BLaER1 treated with 17β-estradiol and CSF1 and Interleukin-3, amounts not matched to agents 10 nM and 100 nM (cell line): Measurements from ENCODE around the gene TECTA.

Experiments
- H3K27ac ChIP-seq, 11 experiments: shearing (Covaris generic); formaldehyde crosslinking; 2 replicates each; pipeline ENCODE4 v1.8.1; 2022
- H3K27me3 ChIP-seq, 11 experiments: shearing (Covaris generic); formaldehyde crosslinking; 2 replicates each; pipeline ENCODE4 v1.8.1; 2022
- H3K36me3 ChIP-seq, 11 experiments: shearing (Covaris generic); formaldehyde crosslinking; 2 replicates each; pipeline ENCODE4 v1.8.1; 2022
- H3K4me1 ChIP-seq, 10 experiments: shearing (Covaris generic); formaldehyde crosslinking; 2 replicates each; pipeline ENCODE4 v1.8.1; 2022
- H3K4me2 ChIP-seq, 11 experiments: shearing (Covaris generic); formaldehyde crosslinking; 2 replicates each; pipeline ENCODE4 v1.8.1; 2022
- H3K4me3 ChIP-seq, 10 experiments: shearing (Covaris generic); formaldehyde crosslinking; 2 replicates each; pipeline ENCODE4 v1.8.1; 2022
- H3K9ac ChIP-seq, 11 experiments: shearing (Covaris generic); formaldehyde crosslinking; 2 replicates each; pipeline ENCODE4 v1.8.1; 2022
- H3K9me3 ChIP-seq, 11 experiments: shearing (Covaris generic); formaldehyde crosslinking; replicated peaks in 1 of 11; 2 replicates each; pipeline ENCODE4 v1.8.1; 2022
- H4K20me1 ChIP-seq, 11 experiments: shearing (Covaris generic); formaldehyde crosslinking; 2 replicates each; pipeline ENCODE4 v1.8.1; 2022
- Cebpa-rat ChIP-seq, 11 experiments: shearing (Covaris generic); IDR thresholded peaks; 2 replicates each; pipeline ENCODE4 v1.8.1; 2022

Gene TECTA

DNA sequence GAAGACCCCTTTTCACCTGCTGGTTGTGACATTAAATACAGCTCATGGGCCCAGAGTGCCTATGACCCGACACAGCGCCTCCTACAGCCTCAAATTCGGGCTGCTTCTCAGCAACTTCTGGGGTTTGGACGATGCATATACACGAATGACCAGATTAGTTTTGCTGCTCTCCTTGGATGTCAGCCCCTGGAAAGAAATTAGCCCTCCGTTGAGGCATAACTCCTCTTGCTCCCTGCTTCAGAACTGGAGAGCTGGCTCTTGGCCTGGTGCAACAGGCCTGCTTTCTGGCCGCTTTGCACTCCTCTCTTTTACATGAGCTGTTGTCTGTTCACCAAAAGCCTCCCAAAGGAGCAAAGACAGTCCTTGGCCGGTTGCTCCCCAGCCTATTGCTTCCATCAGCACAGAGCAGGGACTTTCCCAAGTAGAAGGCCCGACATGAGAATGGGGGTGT, 3.3 kb downstream of the TECTA start:
- no peak overlapping the region for H3K27ac ChIP-seq
- H3K4me3 ChIP-seq: no peak overlapping the region
- no peaks in the 10 kb centered on the region for H3K9me3 ChIP-seq
- no peak overlapping the region for H3K9ac ChIP-seq
- H3K36me3 ChIP-seq: no peaks in the 10 kb centered on the region
- no peak overlapping the region for H3K4me2 ChIP-seq
- no peaks in the 10 kb centered on the region for H3K4me1 ChIP-seq
- H4K20me1 ChIP-seq: no peaks in the 10 kb centered on the region
- H3K27me3 ChIP-seq: no peaks in the 10 kb centered on the region
- TF ChIP-seq Cebpa-rat (IDR thresholded peaks at IDR 0.05): no peak

DNA sequence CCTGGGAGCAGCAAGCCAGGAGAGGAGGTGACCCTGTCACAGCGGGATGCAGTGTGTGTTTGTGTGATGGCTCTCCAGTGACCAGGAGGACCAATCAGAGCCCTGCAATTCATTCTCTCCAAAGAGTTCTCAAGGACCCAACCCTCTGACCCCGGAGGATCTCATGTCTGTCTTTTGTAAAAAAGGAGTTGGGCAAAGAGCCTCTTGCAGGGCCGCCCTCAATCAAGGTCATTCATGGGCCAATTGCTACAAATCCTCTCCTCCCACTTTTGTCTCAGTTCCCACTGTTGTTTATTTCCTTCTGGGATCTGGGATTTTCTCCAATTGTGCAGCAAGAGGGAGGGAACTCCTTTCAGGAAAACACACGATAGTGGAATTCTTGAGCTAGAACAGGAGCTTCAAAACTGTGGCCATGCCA, 4.0 kb downstream of the TECTA start:
- Histone ChIP-seq H3K9ac (no peak overlapping the region), H3K4me2 (no peak overlapping the region), H3K4me1 (no peaks in the 10 kb centered on the region), H3K4me3 (no peak overlapping the region), H3K36me3 (no peaks in the 10 kb centered on the region), H3K27ac (no peak overlapping the region), H4K20me1 (no peaks in the 10 kb centered on the region), H3K27me3 (no peaks in the 10 kb centered on the region), H3K9me3 (no peaks in the 10 kb centered on the region)
- TF ChIP-seq Cebpa-rat (IDR thresholded peaks at IDR 0.05): no peak

DNA sequence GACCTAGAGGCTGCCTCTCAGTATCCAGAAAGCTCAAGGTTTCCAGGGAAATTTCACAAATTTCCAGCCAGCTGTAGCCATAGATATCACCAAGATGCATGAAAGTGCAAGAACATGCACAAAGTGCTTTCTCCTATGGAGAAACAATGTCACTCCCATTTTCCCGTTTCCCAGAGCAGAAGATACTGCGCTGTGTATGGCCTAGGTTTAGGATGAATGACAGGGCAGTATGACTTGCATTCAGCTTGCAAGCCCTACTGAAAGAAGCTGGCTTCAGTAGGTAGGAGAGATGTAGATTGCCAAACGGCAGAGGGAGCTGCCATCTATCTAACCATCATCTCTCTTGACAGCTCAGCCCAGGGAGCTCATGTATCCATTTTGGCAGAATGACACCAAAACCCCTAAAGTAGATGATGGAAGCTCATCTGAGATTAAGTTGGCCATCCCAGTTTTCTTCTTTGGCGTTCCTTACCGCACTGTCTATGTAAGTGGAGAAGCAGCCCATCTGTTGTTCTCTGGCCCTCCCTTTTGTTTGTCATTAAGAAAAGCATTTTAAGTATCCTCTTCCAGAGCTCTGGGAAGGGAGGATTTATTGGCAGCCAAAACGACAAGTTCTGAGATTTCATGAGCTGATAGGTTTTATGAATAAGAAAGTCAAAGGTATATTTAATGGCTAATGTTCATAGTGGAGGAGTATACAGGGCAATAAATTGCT, 4.6 kb downstream of the TECTA start:
- no peaks in the 10 kb centered on the region for H3K36me3 ChIP-seq
- no peaks in the 10 kb centered on the region for H3K27me3 ChIP-seq
- no peak overlapping the region for H3K4me2 ChIP-seq
- H3K9ac ChIP-seq: no peak overlapping the region
- no peaks in the 10 kb centered on the region for H4K20me1 ChIP-seq
- H3K4me3 ChIP-seq: no peak overlapping the region
- H3K4me1 ChIP-seq: no peaks in the 10 kb centered on the region
- no peak overlapping the region for H3K27ac ChIP-seq
- TF ChIP-seq Cebpa-rat (IDR thresholded peaks at IDR 0.05): no peak
- no peaks in the 10 kb centered on the region for H3K9me3 ChIP-seq

DNA sequence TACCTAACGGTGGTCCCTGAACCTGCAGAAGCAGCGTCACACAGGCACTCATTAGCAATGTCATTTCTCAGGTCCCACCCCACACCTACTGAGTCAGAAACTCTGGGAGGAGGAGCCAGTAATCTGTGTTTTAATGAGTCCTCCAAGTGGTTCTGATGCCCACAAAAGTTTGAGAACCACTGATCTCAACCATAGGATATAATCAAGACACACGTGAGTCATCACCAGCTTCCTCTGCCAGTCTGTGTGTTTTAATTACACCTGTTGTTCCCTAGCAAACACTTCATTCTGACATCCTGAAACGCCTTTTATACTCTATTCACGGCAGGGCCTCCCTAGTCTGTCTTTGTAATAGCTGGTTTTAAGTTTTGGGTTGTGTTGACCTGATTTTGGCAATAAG, 5.8 kb downstream of the TECTA start:
- H3K4me3 ChIP-seq: no peak overlapping the region
- H3K4me2 ChIP-seq: no peak overlapping the region
- no peaks in the 10 kb centered on the region for H4K20me1 ChIP-seq
- H3K4me1 ChIP-seq: no peaks in the 10 kb centered on the region
- no peaks in the 10 kb centered on the region for H3K9me3 ChIP-seq
- no peak overlapping the region for H3K27ac ChIP-seq
- no peaks in the 10 kb centered on the region for H3K36me3 ChIP-seq
- TF ChIP-seq Cebpa-rat (IDR thresholded peaks at IDR 0.05): no peak
- H3K9ac ChIP-seq: no peak overlapping the region
- H3K27me3 ChIP-seq: 0 out of 22 replicates have a peak, but pooled peaks cover 0 to 4% (median 0%) of the 10 kb centered on the region in 11 experiments

DNA sequence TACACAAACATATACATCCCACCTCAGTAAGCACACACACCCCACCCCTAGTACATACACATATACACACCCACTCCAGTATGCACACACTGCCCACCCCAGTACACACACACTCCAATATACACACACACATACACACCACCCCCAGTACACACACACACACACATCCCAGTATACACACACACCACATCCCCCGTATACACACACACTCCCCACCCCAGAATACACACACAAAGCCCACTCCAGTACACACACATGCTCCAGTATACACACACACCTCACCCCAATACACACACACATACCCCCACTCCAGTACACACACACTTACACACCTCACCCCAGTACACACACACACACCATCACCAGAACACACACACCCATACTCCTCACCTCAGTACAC, 7.4 kb downstream of the TECTA start:
- no peak for TF ChIP-seq Cebpa-rat (IDR thresholded peaks at IDR 0.05)
- Histone ChIP-seq H3K4me2 (no peak overlapping the region), H3K9ac (no peak overlapping the region), H3K9me3 (no peaks in the 10 kb centered on the region), H3K4me1 (peaks cover 0 to 11% (median 8%) of the 10 kb centered on the region in 10 experiments; a peak in 18 of 20 replicates), H3K4me3 (no peak overlapping the region), H3K36me3 (no peaks in the 10 kb centered on the region), H4K20me1 (no peaks in the 10 kb centered on the region; a peak in 1 of 22 replicates), H3K27me3 (0 out of 22 replicates have a peak, but pooled peaks cover 0 to 5% (median 0%) of the 10 kb centered on the region in 11 experiments), H3K27ac (no peak overlapping the region)

DNA sequence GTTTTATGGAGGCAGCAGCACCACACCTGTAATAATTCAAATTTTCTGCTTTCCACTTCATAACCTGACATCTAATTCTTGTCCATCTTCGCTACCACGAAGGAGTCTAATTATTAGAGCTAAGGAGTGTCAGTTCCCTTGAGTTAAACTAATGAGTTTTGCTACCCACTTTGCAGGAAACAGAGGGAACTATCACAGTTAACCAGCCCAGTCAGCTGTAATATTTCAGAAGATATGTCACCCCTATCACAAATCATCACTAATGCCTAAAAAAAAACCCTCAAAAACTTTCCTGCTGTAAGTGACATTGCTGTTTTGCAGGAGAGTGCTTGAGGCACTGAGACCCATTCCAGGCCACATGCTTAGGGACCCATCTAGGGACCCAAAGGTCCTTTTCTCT, 8.4 kb downstream of the TECTA start:
- no peak for TF ChIP-seq Cebpa-rat (IDR thresholded peaks at IDR 0.05)
- 0 out of 22 replicates have a peak, but pooled peaks cover 0 to 5% (median 0%) of the 10 kb centered on the region in 11 experiments for H3K27me3 ChIP-seq

DNA sequence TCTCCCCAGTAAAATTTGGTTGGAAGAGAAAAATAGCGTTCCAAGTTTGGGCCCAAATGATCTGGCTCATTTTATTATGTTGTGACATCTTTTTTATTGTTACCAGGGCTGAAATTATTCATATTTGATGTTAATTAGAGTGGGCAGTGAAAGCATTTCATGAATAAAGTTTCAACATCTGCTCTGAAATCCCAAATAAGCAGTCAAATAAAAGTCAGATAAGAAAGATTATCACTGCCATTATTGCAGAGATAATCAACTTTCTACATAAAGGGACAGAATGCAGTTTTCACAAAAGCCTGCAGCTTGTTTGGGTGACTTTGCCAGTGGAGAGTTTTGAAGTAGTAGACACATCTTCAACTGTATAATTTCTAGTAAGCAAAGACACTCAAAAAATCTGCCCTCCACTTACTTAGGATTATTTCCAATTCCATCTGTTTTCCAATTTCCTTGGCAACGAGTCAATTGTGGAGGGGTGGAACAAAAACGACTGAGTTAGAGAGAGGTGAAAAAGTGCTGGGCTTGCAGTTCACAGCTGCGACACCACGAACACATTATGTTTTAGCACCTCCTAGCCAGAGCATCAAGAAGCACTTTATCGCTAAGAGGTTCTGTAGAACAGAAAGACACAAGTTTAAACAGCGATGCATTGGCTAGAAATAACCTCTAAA, 9.0 kb downstream of the TECTA start:
- no peak for TF ChIP-seq Cebpa-rat (IDR thresholded peaks at IDR 0.05)
- peaks cover 0 to 18% (median 16%) of the 10 kb centered on the region in 10 experiments; a peak in 18 of 20 replicates for H3K4me1 ChIP-seq
- H4K20me1 ChIP-seq: no peaks in the 10 kb centered on the region; a peak in 1 of 22 replicates
- no peaks in the 10 kb centered on the region for H3K36me3 ChIP-seq
- no peak overlapping the region for H3K9ac ChIP-seq
- no peaks in the 10 kb centered on the region for H3K9me3 ChIP-seq
- H3K4me3 ChIP-seq: no peak overlapping the region
- 0 out of 22 replicates have a peak, but pooled peaks cover 0 to 5% (median 0%) of the 10 kb centered on the region in 11 experiments for H3K27me3 ChIP-seq
- H3K4me2 ChIP-seq: no peak overlapping the region
- H3K27ac ChIP-seq: no peak overlapping the region

More for the DNA sequence above, 8.4 kb downstream of the TECTA start:
- H3K4me1 ChIP-seq: peaks cover 0 to 18% (median 16%) of the 10 kb centered on the region in 10 experiments; a peak in 18 of 20 replicates
- no peak overlapping the region for H3K27ac ChIP-seq
- no peak overlapping the region for H3K4me3 ChIP-seq
- no peak overlapping the region for H3K9ac ChIP-seq
- no peaks in the 10 kb centered on the region; a peak in 1 of 22 replicates for H4K20me1 ChIP-seq
- no peaks in the 10 kb centered on the region for H3K36me3 ChIP-seq
- no peaks in the 10 kb centered on the region for H3K9me3 ChIP-seq
- H3K4me2 ChIP-seq: no peak overlapping the region

DNA sequence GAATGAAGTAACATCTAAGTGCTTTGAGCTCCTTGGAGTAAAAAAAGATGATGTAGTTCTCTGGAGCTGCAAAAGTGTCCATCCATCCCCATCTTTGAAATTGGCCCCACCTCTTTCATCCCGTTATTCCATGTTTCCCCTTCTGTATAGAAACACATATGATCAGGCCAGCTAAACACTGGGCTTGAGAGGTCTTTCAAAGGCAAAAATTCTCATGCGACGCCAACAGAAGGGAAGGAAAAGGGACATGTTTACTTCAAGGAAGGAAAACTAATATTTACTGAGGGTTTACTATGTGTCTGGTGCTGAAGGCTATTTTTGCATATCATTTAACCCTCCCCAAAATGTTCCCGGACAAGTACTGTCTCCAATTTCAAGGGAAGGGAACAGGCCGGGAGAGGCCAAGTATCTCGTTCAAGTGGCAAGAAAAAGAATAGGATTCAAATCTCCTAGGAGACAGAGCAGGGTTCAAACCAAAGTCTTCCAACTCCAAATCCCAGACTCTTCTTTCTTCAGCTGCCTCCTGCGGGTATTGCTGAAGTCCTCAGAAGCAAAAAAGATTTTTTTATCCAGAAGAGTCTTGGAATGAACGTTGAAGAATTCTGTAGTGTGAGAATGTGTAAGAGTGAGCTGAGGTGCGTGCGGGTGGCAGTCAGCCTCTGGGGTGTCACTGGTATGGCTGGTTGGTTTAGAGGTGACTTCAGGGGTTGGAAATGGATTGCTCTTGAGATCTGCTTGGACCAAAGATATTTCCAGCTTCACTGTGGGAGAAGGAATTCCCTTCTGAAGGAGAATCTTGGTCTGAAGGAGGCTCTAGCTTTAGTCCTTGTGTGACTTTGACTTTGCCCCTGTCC, 10.1 kb downstream of the TECTA start:
- no peak overlapping the region for H3K4me2 ChIP-seq
- H3K27ac ChIP-seq: no peak overlapping the region
- H3K36me3 ChIP-seq: no peaks in the 10 kb centered on the region
- peaks cover 0 to 18% (median 16%) of the 10 kb centered on the region in 10 experiments; a peak in 18 of 20 replicates for H3K4me1 ChIP-seq
- H3K27me3 ChIP-seq: 0 out of 22 replicates have a peak, but pooled peaks cover 0 to 5% (median 0%) of the 10 kb centered on the region in 11 experiments
- no peaks in the 10 kb centered on the region for H3K9me3 ChIP-seq
- H4K20me1 ChIP-seq: no peaks in the 10 kb centered on the region; a peak in 1 of 22 replicates
- H3K9ac ChIP-seq: no peak overlapping the region
- no peak overlapping the region for H3K4me3 ChIP-seq
- no peak for TF ChIP-seq Cebpa-rat (IDR thresholded peaks at IDR 0.05)
